Large intestine (tissue), 3 donors: Measurements from ENCODE around the gene SLC25A18. TPM values are rescaled to one million over a fixed set of nuclear protein-coding genes. Genes with fewer than 3 reads are reported as not detected.
"Not testable (repeated sequence)": the region's sequence is repeated elsewhere in the genome, so short reads cannot be mapped to it uniquely, and the experiment has no call there.

ENCODE experiments used
- DNase-seq, 2 donors: peaks; one replicate each; pipeline versions ENCODE4 v3.0.0 to v3.0.0-alpha.2; 2013
- H3K27ac ChIP-seq: one replicate; pipeline ENCODE4 v1.5.1; 2013; ENCODE audit warnings: low read length
- H3K27me3 ChIP-seq: 2 replicates; pipeline ENCODE4 v1.6.1; 2013; ENCODE audit warnings: low read length; ENCODE audit not compliant: control insufficient read depth, insufficient read depth
- H3K36me3 ChIP-seq: 2 replicates; pipeline ENCODE4 v1.6.1; 2013; ENCODE audit warnings: low read length; ENCODE audit not compliant: control insufficient read depth, insufficient read depth
- H3K4me1 ChIP-seq: one replicate; pipeline ENCODE4 v1.6.1; 2013; ENCODE audit warnings: low read length; ENCODE audit not compliant: control insufficient read depth, insufficient read depth
- H3K4me3 ChIP-seq: one replicate; pipeline ENCODE4 v1.5.1; 2013; ENCODE audit warnings: low read length
- H3K9me3 ChIP-seq: one replicate; pipeline ENCODE4 v1.6.1; 2013; ENCODE audit warnings: mild to moderate bottlenecking, low read depth, low read length, moderate library complexity; ENCODE audit not compliant: control insufficient read depth
- whole genome bisulfite sequencing: methylation state at CpG from one replicate; pipeline ENCODE4 v1.1.5; 2013; ENCODE audit warnings: low lambda C conversion rate; ENCODE audit not compliant: insufficient coverage; 5-methylcytosine and 5-hydroxymethylcytosine counted together
- polyA plus RNA-seq: library from polyadenylated mRNA; unstranded; fragments of 120-200 nt; gene quantifications from one replicate; pipeline ENCODE4 v1.2.1, GENCODE V29; 2013

The SLC25A18 gene
- polyA plus RNA-seq, 1 donor = 0.46 TPM

DNA sequence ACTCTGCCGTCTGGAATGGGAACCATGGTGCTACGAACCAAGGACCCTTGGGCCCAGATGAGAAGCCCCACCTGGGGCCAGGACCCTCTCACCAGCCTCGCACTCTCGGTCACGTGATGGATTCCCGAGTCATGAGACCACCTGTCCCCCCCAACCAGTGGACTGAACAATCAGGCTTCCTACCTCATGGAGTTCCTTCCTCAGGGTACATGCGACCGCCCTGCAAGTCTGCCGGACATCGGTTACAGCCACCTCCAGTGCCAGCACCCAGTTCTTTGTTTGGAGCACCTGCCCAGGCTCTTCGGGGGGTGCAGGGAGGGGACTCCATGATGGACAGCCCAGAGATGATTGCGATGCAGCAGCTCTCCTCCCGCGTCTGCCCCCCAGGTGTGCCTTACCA lies 20.8 kb upstream of the SLC25A18 start:
- H3K27ac ChIP-seq = no peak overlapping the region
- H3K9me3 ChIP-seq = no peaks in the 10 kb centered on the region
- H3K36me3 ChIP-seq = no peaks in the 10 kb centered on the region
- H3K4me3 ChIP-seq = no peak overlapping the region
- H3K4me1 ChIP-seq = no peaks in the 10 kb centered on the region
- no peak for DNase-seq
- WGBS = no CpG with 5 or more reads among the region's 14 CpGs
- H3K27me3 ChIP-seq = no peaks in the 10 kb centered on the region

DNA sequence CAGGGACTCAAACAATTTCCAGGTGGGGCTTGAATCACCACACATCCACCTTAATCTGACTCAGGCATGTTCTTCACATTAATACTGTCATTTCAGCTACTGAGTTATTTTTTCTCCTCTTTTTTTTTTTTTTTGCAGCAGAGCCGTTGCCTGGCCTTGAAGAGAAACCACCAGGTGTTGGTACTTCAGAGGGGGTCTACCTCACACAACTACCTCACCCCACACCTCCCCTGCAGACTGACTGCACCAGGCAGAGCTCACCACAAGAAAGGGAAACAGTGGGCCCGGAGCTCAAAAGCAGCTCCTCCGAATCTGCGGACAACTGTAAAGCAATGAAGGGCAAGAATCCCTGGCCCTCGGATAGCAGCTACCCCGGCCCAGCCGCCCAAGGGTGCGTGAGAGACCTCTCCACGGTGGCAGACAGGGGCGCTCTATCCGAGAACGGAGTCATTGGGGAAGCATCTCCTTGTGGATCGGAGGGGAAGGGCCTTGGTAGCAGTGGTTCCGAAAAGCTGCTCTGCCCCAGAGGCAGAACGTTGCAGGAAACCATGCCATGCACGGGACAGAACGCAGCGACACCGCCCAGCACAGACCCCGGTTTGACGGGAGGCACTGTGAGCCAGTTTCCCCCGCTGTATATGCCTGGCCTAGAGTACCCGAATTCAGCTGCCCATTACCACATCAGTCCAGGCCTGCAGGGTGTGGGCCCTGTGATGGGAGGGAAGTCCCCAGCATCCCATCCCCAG lies 15.1 kb upstream of the SLC25A18 start:
- no CpG with 5 or more reads among the region's 23 CpGs for WGBS
- no peaks in the 10 kb centered on the region for H3K9me3 ChIP-seq
- no peak overlapping the region for H3K4me3 ChIP-seq
- H3K4me1 ChIP-seq = no peaks in the 10 kb centered on the region
- no peak overlapping the region for H3K27ac ChIP-seq
- no peak for DNase-seq
- no peaks in the 10 kb centered on the region for H3K36me3 ChIP-seq
- no peaks in the 10 kb centered on the region for H3K27me3 ChIP-seq

- no peak overlapping the region for H3K4me3 ChIP-seq
- DNase-seq = no peak
- H3K9me3 ChIP-seq = no peaks in the 10 kb centered on the region
- H3K36me3 ChIP-seq = no peaks in the 10 kb centered on the region
- H3K27ac ChIP-seq = no peak overlapping the region
- WGBS = no CpG with 5 or more reads among the region's 5 CpGs
- no peaks in the 10 kb centered on the region for H3K4me1 ChIP-seq
- H3K27me3 ChIP-seq = no peaks in the 10 kb centered on the region
Measured at GRCh38 chr22:17548756-17549035, 14.6 kb upstream of the SLC25A18 start.

DNA sequence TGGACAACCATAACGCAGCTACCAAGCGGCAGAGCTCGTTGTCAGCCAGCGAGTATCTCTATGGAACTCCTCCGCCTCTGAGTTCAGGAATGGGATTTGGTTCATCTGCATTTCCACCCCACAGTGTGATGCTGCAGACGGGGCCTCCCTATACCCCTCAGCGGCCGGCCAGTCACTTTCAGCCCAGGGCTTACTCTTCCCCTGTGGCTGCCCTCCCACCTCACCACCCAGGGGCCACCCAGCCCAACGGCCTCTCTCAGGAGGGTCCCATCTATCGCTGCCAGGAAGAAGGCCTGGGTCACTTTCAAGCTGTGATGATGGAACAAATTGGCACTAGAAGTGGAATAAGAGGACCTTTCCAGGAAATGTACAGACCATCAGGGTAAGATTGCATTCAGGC lies 14.1 kb upstream of the SLC25A18 start:
- no peak overlapping the region for H3K27ac ChIP-seq
- H3K4me1 ChIP-seq = no peaks in the 10 kb centered on the region
- no peaks in the 10 kb centered on the region for H3K36me3 ChIP-seq
- no peak for DNase-seq
- no CpG with 5 or more reads among the region's 10 CpGs for WGBS
- H3K9me3 ChIP-seq = no peaks in the 10 kb centered on the region
- H3K27me3 ChIP-seq = no peaks in the 10 kb centered on the region
- H3K4me3 ChIP-seq = no peak overlapping the region

GRCh38 chr22:17549655-17550054 lies 13.6 kb upstream of the SLC25A18 start:
- WGBS = no CpG with 5 or more reads among the region's 5 CpGs
- Histone ChIP-seq H3K9me3 (no peaks in the 10 kb centered on the region), H3K27ac (no peak overlapping the region), H3K36me3 (no peaks in the 10 kb centered on the region), H3K4me3 (no peak overlapping the region), H3K4me1 (no peaks in the 10 kb centered on the region), H3K27me3 (no peaks in the 10 kb centered on the region)
- DNase-seq = no peak

GRCh38 chr22:17552737-17553136 lies 10.6 kb upstream of the SLC25A18 start:
- no peaks in the 10 kb centered on the region for H3K27me3 ChIP-seq
- WGBS = no CpG with 5 or more reads among the region's 7 CpGs
- H3K9me3 ChIP-seq = no peaks in the 10 kb centered on the region
- no peak for DNase-seq
- no peaks in the 10 kb centered on the region for H3K36me3 ChIP-seq
- no peaks in the 10 kb centered on the region for H3K4me1 ChIP-seq
- H3K27ac ChIP-seq = no peak overlapping the region
- no peak overlapping the region for H3K4me3 ChIP-seq

DNA sequence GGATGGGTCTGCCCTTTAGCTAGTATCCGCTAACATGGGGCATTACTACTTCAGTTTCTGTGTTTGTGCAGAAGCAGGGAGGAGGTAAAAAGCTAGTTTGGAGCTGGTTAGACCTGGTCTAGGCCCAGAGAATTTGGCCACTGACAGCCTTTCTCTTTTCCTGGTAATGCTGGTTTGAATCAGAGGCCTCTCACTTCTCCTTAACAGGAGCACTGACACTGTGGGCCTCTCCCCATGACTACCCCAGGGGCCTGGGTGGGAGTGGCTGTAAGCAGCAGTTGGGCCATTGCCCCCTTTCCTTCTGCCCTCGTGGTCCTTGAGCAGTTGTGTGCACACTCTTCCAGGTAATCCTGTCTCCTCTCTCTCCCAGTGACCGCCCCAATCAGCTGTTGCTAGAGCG lies 8.5 kb upstream of the SLC25A18 start:
- Histone ChIP-seq H3K27ac (no peak overlapping the region), H3K36me3 (no peaks in the 10 kb centered on the region)
- WGBS = 100% methylated on average over 1 of the region's 4 CpGs

DNA sequence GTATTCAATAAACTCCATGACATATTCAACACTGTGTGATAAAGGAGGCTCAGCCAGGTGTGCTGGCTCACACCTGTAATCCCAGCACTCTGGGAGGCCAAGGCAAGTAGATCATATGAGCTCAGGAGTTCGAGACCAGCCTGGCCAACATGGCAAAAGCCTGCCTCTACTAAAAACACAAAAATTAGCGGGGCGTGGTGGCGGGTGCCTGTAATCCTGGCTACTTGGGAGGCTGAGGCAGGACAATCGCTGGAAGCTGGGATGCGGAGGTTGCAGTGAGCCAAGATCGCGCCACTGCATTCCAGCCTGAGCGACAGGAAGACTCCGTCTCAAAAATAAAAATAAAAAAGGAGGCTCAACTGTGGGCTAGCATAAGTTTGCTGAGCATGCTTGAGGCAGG lies 4.1 kb upstream of the SLC25A18 start:
- Histone ChIP-seq H3K4me1 (peaks cover 11% of the 10 kb centered on the region), H3K27ac (no peak overlapping the region), H3K9me3 (peaks cover 2% of the 10 kb centered on the region), H3K4me3 (no peak overlapping the region), H3K27me3 (no peaks in the 10 kb centered on the region), H3K36me3 (no peaks in the 10 kb centered on the region)
- no CpG with 5 or more reads among the region's 10 CpGs for WGBS
- no peak for DNase-seq

More for the DNA sequence above, 8.5 kb upstream of the SLC25A18 start:
- H3K9me3 ChIP-seq = no peaks in the 10 kb centered on the region
- DNase-seq = no peak
- no peaks in the 10 kb centered on the region for H3K27me3 ChIP-seq
- no peaks in the 10 kb centered on the region for H3K4me1 ChIP-seq
- no peak overlapping the region for H3K4me3 ChIP-seq

- peaks cover 2% of the 10 kb centered on the region for H3K9me3 ChIP-seq
- no peaks in the 10 kb centered on the region for H3K36me3 ChIP-seq
- peaks cover 11% of the 10 kb centered on the region for H3K4me1 ChIP-seq
- H3K27ac ChIP-seq = peak overlapping the region; percentile 6
- 92% methylated on average over 2 of the region's 11 CpGs for WGBS
- no peak for DNase-seq
- H3K4me3 ChIP-seq = no peak overlapping the region
- H3K27me3 ChIP-seq = no peaks in the 10 kb centered on the region
Measured at GRCh38 chr22:17563936-17564391, 666 bp downstream of the SLC25A18 start.

DNA sequence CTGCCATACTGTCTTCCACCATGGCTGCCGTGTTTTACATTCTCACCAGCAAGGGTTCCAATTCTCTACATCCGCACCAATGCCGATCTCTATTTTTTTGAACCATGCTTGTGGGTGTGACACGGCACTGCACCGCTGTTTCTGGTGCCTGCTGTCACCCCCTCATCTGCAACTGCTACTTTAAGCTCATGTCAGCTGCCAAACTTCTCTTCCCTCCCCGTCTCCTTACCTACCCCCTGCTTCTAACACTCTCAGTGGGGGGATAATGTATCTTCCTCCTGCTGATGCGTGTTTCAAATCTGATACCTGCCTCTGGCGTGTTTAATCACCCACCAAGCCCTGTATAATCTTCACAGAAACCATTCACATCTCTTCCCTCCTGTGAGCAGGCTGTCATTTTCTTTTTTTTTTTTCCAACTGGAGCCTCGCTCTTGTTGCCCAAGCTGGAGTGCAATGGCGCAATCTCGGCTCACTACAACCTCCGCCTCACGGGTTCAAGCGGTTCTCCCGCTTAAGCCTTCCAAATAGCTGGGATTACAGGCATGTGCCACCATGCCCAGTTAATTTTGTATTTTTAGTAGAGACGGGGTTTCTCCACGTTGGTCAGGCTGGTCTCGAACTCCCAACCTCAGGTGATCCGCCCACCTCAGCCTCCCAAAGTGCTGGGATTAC lies 2.9 kb downstream of the SLC25A18 start:
- not testable (repeated sequence) for H3K27me3 ChIP-seq, H3K9me3 ChIP-seq, DNase-seq, H3K36me3 ChIP-seq, H3K27ac ChIP-seq, H3K4me3 ChIP-seq
- peaks cover 11% of the 10 kb centered on the region for H3K4me1 ChIP-seq
- 92% methylated on average over 2 of the region's 19 CpGs for WGBS

- H3K36me3 ChIP-seq = no peaks in the 10 kb centered on the region
- H3K9me3 ChIP-seq = no peaks in the 10 kb centered on the region
- no peak overlapping the region for H3K4me3 ChIP-seq
- H3K4me1 ChIP-seq = peaks cover 11% of the 10 kb centered on the region
- H3K27me3 ChIP-seq = peaks cover 6% of the 10 kb centered on the region
- no CpG with 5 or more reads among the region's 10 CpGs for WGBS
- no peak overlapping the region for H3K27ac ChIP-seq
- no peak for DNase-seq
Measured at GRCh38 chr22:17566776-17567175, 3.5 kb downstream of the SLC25A18 start.
